ENCODE results near the gene PYDC1.
"Not testable (repeated sequence)": the region's sequence is repeated elsewhere in the genome, so short reads cannot be mapped to it uniquely, and the experiment has no call there.

PYDC1 gene

DNA sequence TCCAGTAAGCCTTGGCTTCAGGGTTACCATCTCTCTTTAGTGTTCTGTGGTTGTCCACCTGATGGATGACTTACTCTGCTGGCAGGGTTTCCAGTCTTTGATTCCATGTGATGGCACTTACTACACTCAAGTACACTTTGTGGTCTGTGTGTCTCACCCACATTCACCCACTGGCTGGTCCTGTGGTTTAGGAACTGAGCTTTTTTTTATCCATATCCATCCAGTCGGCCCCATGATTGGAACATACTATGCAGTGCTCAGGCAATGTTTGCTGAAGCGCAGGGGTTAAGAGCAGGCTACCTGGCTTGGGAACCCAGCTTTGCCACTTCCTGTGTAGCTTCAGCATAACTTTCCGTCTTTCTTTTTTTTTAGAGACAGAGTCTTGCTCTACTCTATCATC is 39.8 kb downstream of the PYDC1 start:
- WGBS (ENCODE audit: insufficient coverage, insufficient read length), result no CpG with 5 or more reads among the region's 3 CpGs
- Histone ChIP-seq H3K27me3 (ENCODE audit: control insufficient read depth, insufficient read depth, low read length) (no peaks in the 10 kb centered on the region), H3K36me3 (ENCODE audit: control insufficient read depth, insufficient read depth, low read length) (no peaks in the 10 kb centered on the region; the same call in 1 of the 2 replicates), H3K27ac (ENCODE audit: low read length) (no peak overlapping the region), H3K4me1 (ENCODE audit: control insufficient read depth, insufficient read depth, low read length) (no peaks in the 10 kb centered on the region), H3K4me3 (ENCODE audit: low read length) (no peak overlapping the region), H3K9me3 (ENCODE audit: control insufficient read depth, insufficient read depth, low read length) (no peaks in the 10 kb centered on the region)
- no peak for DNase-seq (ENCODE audit: low read depth, low spot score)

DNA sequence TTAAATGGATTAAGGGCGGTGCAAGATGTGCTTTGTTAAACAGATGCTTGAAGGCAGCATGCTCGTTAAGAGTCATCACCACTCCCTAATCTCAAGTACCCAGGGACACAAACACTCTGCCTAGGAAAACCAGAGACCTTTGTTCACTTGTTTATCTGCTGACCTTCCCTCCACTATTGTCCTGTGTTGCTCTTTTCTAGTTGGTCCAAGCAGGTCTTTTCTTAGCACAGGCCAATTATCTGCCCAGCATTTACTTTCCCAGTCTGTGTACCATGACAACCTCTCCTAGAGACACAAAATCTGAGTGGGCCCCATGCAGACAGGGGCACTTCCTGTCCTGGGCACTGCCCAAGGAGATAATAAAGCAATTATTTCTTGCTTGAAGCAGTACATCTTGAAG is 46.9 kb downstream of the PYDC1 start:
- DNase-seq (ENCODE audit: low read depth, low spot score); H3K36me3 ChIP-seq (ENCODE audit: control insufficient read depth, insufficient read depth, low read length); H3K27me3 ChIP-seq (ENCODE audit: control insufficient read depth, insufficient read depth, low read length); H3K4me1 ChIP-seq (ENCODE audit: control insufficient read depth, insufficient read depth, low read length); H3K9me3 ChIP-seq (ENCODE audit: control insufficient read depth, insufficient read depth, low read length); H3K27ac ChIP-seq (ENCODE audit: low read length); H3K4me3 ChIP-seq (ENCODE audit: low read length): not testable (repeated sequence)
- WGBS (ENCODE audit: insufficient coverage, insufficient read length), result no CpG with 5 or more reads among the region's 2 CpGs

DNA sequence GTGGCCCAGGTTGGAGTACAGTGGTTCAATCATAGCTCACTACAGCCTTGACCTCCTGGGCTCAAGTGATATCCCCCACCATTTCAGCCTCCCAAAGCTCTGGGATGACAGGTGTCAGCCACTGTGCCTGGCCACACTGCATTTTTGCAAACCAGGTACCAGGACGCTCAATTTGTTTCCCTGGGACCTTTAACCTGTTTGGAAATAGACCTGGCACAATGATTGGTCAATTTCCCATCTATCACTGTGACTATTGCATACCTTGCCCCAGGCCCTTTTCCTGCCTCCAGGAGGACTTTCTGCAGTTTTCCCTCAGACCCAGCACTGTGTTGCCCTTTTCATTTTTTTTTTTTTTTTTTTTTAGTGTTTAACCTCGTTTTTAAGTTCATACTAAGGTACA is 48.1 kb downstream of the PYDC1 start:
- no peak for DNase-seq (ENCODE audit: low read depth, low spot score)
- no peak overlapping the region for H3K27ac ChIP-seq (ENCODE audit: low read length)
- no peaks in the 10 kb centered on the region for H3K36me3 ChIP-seq (ENCODE audit: control insufficient read depth, insufficient read depth, low read length)
- H3K9me3 ChIP-seq (ENCODE audit: control insufficient read depth, insufficient read depth, low read length), result no peaks in the 10 kb centered on the region
- WGBS (ENCODE audit: insufficient coverage, insufficient read length), result no CpG with 5 or more reads among the region's 2 CpGs
- H3K27me3 ChIP-seq (ENCODE audit: control insufficient read depth, insufficient read depth, low read length), result no peaks in the 10 kb centered on the region
- no peaks in the 10 kb centered on the region; the same call in 1 of the 2 replicates for H3K4me1 ChIP-seq (ENCODE audit: control insufficient read depth, insufficient read depth, low read length)
- H3K4me3 ChIP-seq (ENCODE audit: low read length), result no peak overlapping the region

DNA sequence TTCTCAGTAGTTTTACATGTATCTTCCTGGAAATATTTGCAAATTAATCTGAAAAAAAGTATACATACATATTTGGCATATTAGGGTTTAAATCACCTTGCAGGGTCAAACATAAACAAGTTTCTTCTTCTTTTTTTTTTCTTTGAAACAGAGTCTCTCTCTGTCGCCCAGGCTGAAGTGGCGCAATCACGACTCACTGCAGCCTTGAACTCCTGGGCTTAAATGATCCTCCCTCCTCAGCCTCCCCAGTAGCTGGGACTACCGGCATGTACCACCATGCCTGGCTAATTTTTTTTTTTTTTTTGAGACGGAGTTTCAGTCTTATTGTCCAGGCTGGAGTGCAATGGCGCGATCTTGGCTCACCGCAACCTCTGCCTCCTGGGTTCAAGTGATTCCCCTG is 49.6 kb downstream of the PYDC1 start:
- H3K27me3 ChIP-seq (ENCODE audit: control insufficient read depth, insufficient read depth, low read length), result no peaks in the 10 kb centered on the region
- no peak overlapping the region for H3K4me3 ChIP-seq (ENCODE audit: low read length)
- no peaks in the 10 kb centered on the region for H3K36me3 ChIP-seq (ENCODE audit: control insufficient read depth, insufficient read depth, low read length)
- H3K4me1 ChIP-seq (ENCODE audit: control insufficient read depth, insufficient read depth, low read length), result no peaks in the 10 kb centered on the region; the same call in 1 of the 2 replicates
- no peak for DNase-seq (ENCODE audit: low read depth, low spot score)
- no peaks in the 10 kb centered on the region for H3K9me3 ChIP-seq (ENCODE audit: control insufficient read depth, insufficient read depth, low read length)
- H3K27ac ChIP-seq (ENCODE audit: low read length), result no peak overlapping the region
- WGBS (ENCODE audit: insufficient coverage, insufficient read length), result no CpG with 5 or more reads among the region's 8 CpGs
